ENCODE data around the gene RPL15. TPM values are rescaled to one million over a fixed set of nuclear protein-coding genes. Genes with fewer than 3 reads are reported as not detected.

RPL15 gene
- total and polyA plus RNA-seq, 10 of the 15 experiments (the other 5 are each of a cell fraction or from before 2014, with no cell fraction given): 2,885 to 10,761 (median 4,017) TPM

GRCh38 chr3:23873941-23874340 lies 43.0 kb upstream of the RPL15 start:
- DNase-seq (ENCODE audit: low read depth, low spot score): no peak
- TF ChIP-seq PAX8 (IDR thresholded peaks at IDR 0.05): no peak
- TF ChIP-seq IKZF1 (conservative IDR thresholded peaks at IDR 0.05): no peak
- TF ChIP-seq FOXK2 (IDR thresholded peaks at IDR 0.05): no peak
- no peak for TF ChIP-seq NBN (IDR thresholded peaks at IDR 0.05)
- no peak for TF ChIP-seq PKNOX1 (IDR thresholded peaks at IDR 0.05)
- no peak for TF ChIP-seq BACH1 (IDR thresholded peaks at IDR 0.05; ENCODE audit: borderline replicate concordance)
- no peak for TF ChIP-seq SREBF1 (IDR thresholded peaks at IDR 0.05; ENCODE audit: low read length)
- no peak for TF ChIP-seq USF2 (IDR thresholded peaks at IDR 0.05; ENCODE audit: borderline replicate concordance, low read depth, low read length)
- TF ChIP-seq RB1 (IDR thresholded peaks at IDR 0.05; ENCODE audit: borderline replicate concordance): no peak
- no peak for TF ChIP-seq SMAD5 (IDR thresholded peaks at IDR 0.05; ENCODE audit: low read depth)
- TF ChIP-seq RAD51 (IDR thresholded peaks at IDR 0.05): no peak
- no peak for TF ChIP-seq ATF3 (IDR thresholded peaks at IDR 0.05; ENCODE audit: borderline replicate concordance, extremely low read depth, low read depth, low read length)
- no peak for TF ChIP-seq REST (IDR thresholded peaks at IDR 0.05; ENCODE audit: low read depth, low read length)
- no peak for TF ChIP-seq SRF (IDR thresholded peaks at IDR 0.05; ENCODE audit: low read depth in 2 of 2, low read length in 2 of 2)
- TF ChIP-seq ETV6 (conservative IDR thresholded peaks at IDR 0.05 in 1 of 2, IDR thresholded peaks at IDR 0.05 in 1 of 2; ENCODE audit: borderline replicate concordance in 1 of 2, low read depth in 1 of 2): no peak
- ChIA-PET CTCF (interaction anchor here (0.6 to 2.3 kb wide), 4 partner anchors 15 to 391 kb away, joined by 3 to 9 read pairs (median 6); no protein-coding TSS in a partner anchor), POLR2A (interaction anchor here (1.6 kb wide), 1 partner anchor 43 kb away, joined by 3 read pairs; the partner anchor contains the start of genes NKIRAS1 and RPL15), RAD21 (ENCODE audit: unreplicated experiment) (interaction anchor here (0.7 to 1.4 kb wide), 2 partner anchors 16 to 36 kb away, joined by 3 read pairs; no protein-coding TSS in a partner anchor), SMC1A (ENCODE audit: uncharacterized antibody, unreplicated experiment) (interaction anchor here (0.9 to 1.6 kb wide), 4 partner anchors 14 to 40 kb away, joined by 3 to 5 read pairs (median 4); no protein-coding TSS in a partner anchor)
- no peak overlapping the region for H3K4me2 ChIP-seq (ENCODE audit: control insufficient read depth, insufficient read depth)
- no peak overlapping the region for H3K4me3 ChIP-seq
- peaks cover 43% of the 10 kb centered on the region for H3K79me2 ChIP-seq (ENCODE audit: control insufficient read depth, insufficient read depth, low read length)
- no peak for FAIRE-seq
- H3K9ac ChIP-seq (ENCODE audit: control insufficient read depth, insufficient read depth, low read length): no peak overlapping the region
- no peak overlapping the region for H3K27ac ChIP-seq (ENCODE audit: control insufficient read depth, insufficient read depth)
- ATAC-seq: no peak
- 100% methylated on average over 2 of the region's 2 CpGs for WGBS (ENCODE audit: insufficient coverage, insufficient replicate concordance, low lambda C conversion rate, missing lambda C conversion rate)
- in situ Hi-C loops (cut with MboI): no loop called here
- no peaks in the 10 kb centered on the region for H3K4me1 ChIP-seq (ENCODE audit: control insufficient read depth, insufficient read depth, low read length)
- intact Hi-C loops (cut with micrococcal nuclease; ENCODE audit: unreplicated experiment): no loop called here
- no peaks in the 10 kb centered on the region for H3K27me3 ChIP-seq (replicated peaks in 1 of 2; ENCODE audit: control insufficient read depth in 2 of 2, insufficient read depth in 2 of 2, low read length in 1 of 2)
- no TSS peak for BruUV-seq (replicated peaks)
- no peak overlapping the region for H2AFZ ChIP-seq (ENCODE audit: control insufficient read depth, low read depth, low read length)
- H3K36me3 ChIP-seq (ENCODE audit: control insufficient read depth in 2 of 2, insufficient read depth in 2 of 2, low read length in 1 of 2): peaks cover 2 to 5% of the 10 kb centered on the region in 2 experiments; a peak in 3 of 4 replicates
- no peaks in the 10 kb centered on the region for H3K9me3 ChIP-seq (replicated peaks; ENCODE audit: control insufficient read depth, insufficient read depth, low read length)
- no peaks in the 10 kb centered on the region for H4K20me1 ChIP-seq (ENCODE audit: control insufficient read depth, insufficient read depth)
